Transverse colon (tissue), 4 donors: ENCODE data around the gene OLFML2B. TPM values are rescaled to one million over a fixed set of nuclear protein-coding genes. Genes with fewer than 3 reads are reported as not detected.

ENCODE experiments used
- DNase-seq: peaks from one replicate; pipeline ENCODE4 v3.0.0-alpha.2; 2019
- H3K27ac ChIP-seq, 4 donors: fragments of 200-600 bp; sonication (generic); 2 replicates each; pipeline ENCODE4 v1.5.1; 2016 to 2018; ENCODE audit warnings: inconsistent platforms in 4 of 4
- H3K27me3 ChIP-seq: fragments of 200-600 bp; sonication (generic); 2 replicates; pipeline ENCODE4 v1.5.1; 2017; ENCODE audit warnings: inconsistent platforms
- H3K36me3 ChIP-seq, 4 donors: fragments of 200-600 bp; sonication (generic); 2 replicates each; pipeline ENCODE4 v1.5.1; 2017 to 2019; ENCODE audit warnings: inconsistent platforms in 4 of 4
- H3K4me1 ChIP-seq, 4 donors: fragments of 200-600 bp; sonication (generic); 2 replicates each; pipeline ENCODE4 v1.5.1; 2017 to 2020; ENCODE audit warnings: inconsistent platforms in 4 of 4
- H3K4me3 ChIP-seq, 4 donors: fragments of 200-600 bp; sonication (generic); 1 replicate in 1 of 4; 2 replicates in 3 of 4; pipeline versions ENCODE4 v1.5.1 to v1.6.1; 2017 to 2019; ENCODE audit warnings: inconsistent platforms in 4 of 4
- H3K9me3 ChIP-seq, 2 donors: fragments of 200-600 bp; sonication (generic); 2 replicates each; pipeline ENCODE4 v1.5.1; 2017 to 2019; ENCODE audit warnings: inconsistent platforms in 2 of 2
- EP300 ChIP-seq: sonication (generic); formaldehyde crosslinking; IDR thresholded peaks from one replicate; pipeline ENCODE4 v1.6.1; 2017; ENCODE audit warnings: antibody characterized with exemption, low read depth
- POLR2A ChIP-seq: fragments of 450-650 bp; IDR thresholded peaks from one replicate; pipeline ENCODE4 v1.6.1; 2016; ENCODE audit warnings: antibody characterized with exemption, mild to moderate bottlenecking, moderate library complexity
- POLR2AphosphoS5 ChIP-seq, 3 donors: sonication (generic); formaldehyde crosslinking; IDR thresholded peaks; one replicate each; pipeline ENCODE4 v1.6.1; 2016; ENCODE audit warnings: antibody characterized with exemption in 3 of 3
- WGBS, 2 donors: methylation state at CpG; one replicate each; pipeline ENCODE4 v1.1.5; 2018; ENCODE audit warnings: low coverage in 1 of 2; 5-methylcytosine and 5-hydroxymethylcytosine counted together
- in situ Hi-C, 4 donors: fragments of 200-750 bp; cut with MboI; loops; one replicate each; pipeline versions ENCODE4 v1.15.0 to v1.15.1; 2017; ENCODE audit warnings: low sequenced_read_pairs in 3 of 4, low pct_ligation_motif_present in 1 of 4, low pct_unique_long_range_greater_than_20kb in 1 of 4
- intact Hi-C: fragments of 100-400 bp; cut with DNase I; formaldehyde crosslinking; loops from one replicate; pipeline ENCODE4 v1.15.1; 2023; ENCODE audit warnings: low total_unique reads
- total RNA-seq, 4 donors: library from RNA; depleted of rRNA; stranded (reverse); fragments of >200 nt; gene quantifications; one replicate each; pipeline ENCODE4 v1.1.0, GENCODE V29; 2016
- TF ChIP-seq, protein P1 (sequence below), 5 experiments: fragments of 200-600 bp in 3 of 5; fragments of 450-650 bp in 2 of 5; sonication (generic) in 3 of 5; IDR thresholded peaks; 1 replicate in 2 of 5; 2 replicates in 3 of 5; pipeline ENCODE4 v1.5.1; 2016 to 2017; ENCODE audit warnings: antibody characterized with exemption in 5 of 5, inconsistent platforms in 3 of 5, mild to moderate bottlenecking in 2 of 5, moderate library complexity in 1 of 5

Gene OLFML2B
- total RNA-seq, 4 donors from 2014 or later: 1.6 to 5.2 (median 3.7) TPM

- in situ Hi-C loops (no loop called here), intact Hi-C loops (no loop called here)
- peaks cover 0 to 8% (median 1%) of the 10 kb centered on the region in 4 donors for H3K4me1 ChIP-seq
- H3K9me3 ChIP-seq: no peaks in the 10 kb centered on the region
- no peak for DNase-seq
- TF ChIP-seq, protein P1, sequence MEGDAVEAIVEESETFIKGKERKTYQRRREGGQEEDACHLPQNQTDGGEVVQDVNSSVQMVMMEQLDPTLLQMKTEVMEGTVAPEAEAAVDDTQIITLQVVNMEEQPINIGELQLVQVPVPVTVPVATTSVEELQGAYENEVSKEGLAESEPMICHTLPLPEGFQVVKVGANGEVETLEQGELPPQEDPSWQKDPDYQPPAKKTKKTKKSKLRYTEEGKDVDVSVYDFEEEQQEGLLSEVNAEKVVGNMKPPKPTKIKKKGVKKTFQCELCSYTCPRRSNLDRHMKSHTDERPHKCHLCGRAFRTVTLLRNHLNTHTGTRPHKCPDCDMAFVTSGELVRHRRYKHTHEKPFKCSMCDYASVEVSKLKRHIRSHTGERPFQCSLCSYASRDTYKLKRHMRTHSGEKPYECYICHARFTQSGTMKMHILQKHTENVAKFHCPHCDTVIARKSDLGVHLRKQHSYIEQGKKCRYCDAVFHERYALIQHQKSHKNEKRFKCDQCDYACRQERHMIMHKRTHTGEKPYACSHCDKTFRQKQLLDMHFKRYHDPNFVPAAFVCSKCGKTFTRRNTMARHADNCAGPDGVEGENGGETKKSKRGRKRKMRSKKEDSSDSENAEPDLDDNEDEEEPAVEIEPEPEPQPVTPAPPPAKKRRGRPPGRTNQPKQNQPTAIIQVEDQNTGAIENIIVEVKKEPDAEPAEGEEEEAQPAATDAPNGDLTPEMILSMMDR (IDR thresholded peaks at IDR 0.05): no peak
- TF ChIP-seq POLR2AphosphoS5 (IDR thresholded peaks at IDR 0.05) (no peak), POLR2A (no peak), EP300 (no peak)
- no peaks in the 10 kb centered on the region for H3K36me3 ChIP-seq
- H3K4me3 ChIP-seq: no peak overlapping the region
- 55 to 63% methylated on average over 4 to 8 of the region's 9 CpGs for WGBS, 2 donors
- H3K27me3 ChIP-seq: no peaks in the 10 kb centered on the region
- H3K27ac ChIP-seq: peak overlapping the region in 3 of 4 donors; percentile 11 to 31 (median 17)
These were observed 49.5 kb downstream of the OLFML2B start for GRCh38 chr1:161973924-161974845.

DNA sequence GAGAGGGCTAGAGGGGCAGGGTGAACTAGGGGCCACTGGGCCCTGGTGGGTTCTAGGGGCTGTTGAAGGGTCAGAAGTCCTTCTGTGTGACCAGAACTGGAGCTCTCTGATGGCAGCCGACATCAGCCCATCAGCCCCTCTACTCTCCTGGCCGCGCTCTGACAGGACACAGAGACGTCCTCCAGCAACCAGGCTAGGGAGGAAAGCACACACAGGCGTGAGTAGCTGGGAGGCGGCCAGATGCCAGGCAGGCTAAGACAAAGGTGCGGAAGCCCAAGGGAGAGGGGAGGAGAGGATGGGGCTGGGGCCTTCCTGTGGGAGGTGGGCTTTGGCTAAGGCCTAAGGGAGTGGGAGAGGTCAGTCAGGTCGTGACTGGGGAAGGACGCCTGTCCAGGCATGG is 50.8 kb downstream of the OLFML2B start:
- in situ Hi-C loops (no loop called here), intact Hi-C loops (no loop called here)
- peaks cover 0 to 8% (median 1%) of the 10 kb centered on the region in 4 donors for H3K4me1 ChIP-seq
- WGBS, 2 donors: 73 to 87% methylated on average over 3 to 9 of the region's 9 CpGs
- no peak overlapping the region for H3K27ac ChIP-seq
- H3K9me3 ChIP-seq: no peaks in the 10 kb centered on the region
- no peak for TF ChIP-seq EP300
- H3K4me3 ChIP-seq: no peak overlapping the region
- no peak for DNase-seq
- no peaks in the 10 kb centered on the region for H3K27me3 ChIP-seq
- H3K36me3 ChIP-seq: no peaks in the 10 kb centered on the region

DNA sequence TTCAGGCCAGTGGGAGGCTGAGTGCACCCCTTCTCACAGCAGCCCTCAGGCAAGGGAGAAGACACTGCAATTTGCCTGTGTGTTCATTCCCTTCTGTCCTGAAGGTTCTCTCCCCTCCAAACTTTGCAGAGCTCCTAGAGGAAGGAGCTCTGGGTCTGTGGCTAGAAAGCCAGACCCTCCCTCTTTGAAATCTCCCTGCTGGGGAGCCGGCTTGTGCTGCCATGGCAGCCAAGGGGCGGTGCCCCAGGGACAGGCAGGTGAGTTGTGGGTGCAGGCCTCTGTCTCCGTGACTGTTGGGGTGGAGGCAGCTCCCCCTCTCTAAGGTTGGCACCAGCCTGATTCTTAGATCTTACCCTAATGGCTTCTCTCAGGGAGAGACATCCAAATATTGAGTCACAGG is 53.0 kb downstream of the OLFML2B start:
- no peaks in the 10 kb centered on the region for H3K9me3 ChIP-seq
- DNase-seq: no peak
- H3K4me1 ChIP-seq: peaks cover 0 to 8% (median 1%) of the 10 kb centered on the region in 4 donors
- TF ChIP-seq, protein P1 (IDR thresholded peaks at IDR 0.05): no peak
- TF ChIP-seq POLR2A: no peak
- TF ChIP-seq EP300: no peak
- 69% methylated on average over 3 of the region's 3 CpGs; no CpG with 5 or more reads in 1 of the 2 donors for WGBS, 2 donors
- no peaks in the 10 kb centered on the region for H3K36me3 ChIP-seq
- H3K4me3 ChIP-seq: no peak overlapping the region
- in situ Hi-C loops (no loop called here), intact Hi-C loops (no loop called here)
- no peaks in the 10 kb centered on the region for H3K27me3 ChIP-seq
- no peak overlapping the region for H3K27ac ChIP-seq

DNA sequence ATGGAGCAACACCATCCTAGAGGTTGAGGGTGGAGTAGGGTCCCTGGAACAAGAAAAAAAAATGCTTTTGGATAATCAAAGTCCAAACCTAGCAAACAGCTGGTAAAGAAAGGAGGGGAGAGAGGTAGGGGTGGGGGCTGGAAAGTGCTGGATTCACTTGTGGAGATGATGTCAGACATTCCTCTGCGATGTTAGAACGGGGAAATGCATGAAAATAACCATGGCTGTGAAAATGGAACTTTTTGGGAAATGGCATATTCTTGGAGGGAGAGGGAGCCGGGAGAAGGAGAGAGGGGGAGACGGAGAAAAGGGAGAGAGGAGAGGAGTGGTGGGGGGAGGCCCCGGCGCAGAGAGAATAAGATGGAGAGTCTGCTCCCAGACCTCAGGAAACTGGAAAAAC is 53.6 kb downstream of the OLFML2B start:
- Histone ChIP-seq H3K4me3 (no peak overlapping the region), H3K36me3 (no peaks in the 10 kb centered on the region), H3K27ac (no peak overlapping the region), H3K4me1 (peaks cover 0 to 8% (median 1%) of the 10 kb centered on the region in 4 donors), H3K27me3 (no peaks in the 10 kb centered on the region), H3K9me3 (no peaks in the 10 kb centered on the region)
- TF ChIP-seq POLR2A (no peak), POLR2AphosphoS5 (IDR thresholded peaks at IDR 0.05) (no peak)
- in situ Hi-C loops (no loop called here), intact Hi-C loops (no loop called here)
- DNase-seq: no peak
- 79 to 80% methylated on average over 6 of the region's 6 CpGs for WGBS, 2 donors

DNA sequence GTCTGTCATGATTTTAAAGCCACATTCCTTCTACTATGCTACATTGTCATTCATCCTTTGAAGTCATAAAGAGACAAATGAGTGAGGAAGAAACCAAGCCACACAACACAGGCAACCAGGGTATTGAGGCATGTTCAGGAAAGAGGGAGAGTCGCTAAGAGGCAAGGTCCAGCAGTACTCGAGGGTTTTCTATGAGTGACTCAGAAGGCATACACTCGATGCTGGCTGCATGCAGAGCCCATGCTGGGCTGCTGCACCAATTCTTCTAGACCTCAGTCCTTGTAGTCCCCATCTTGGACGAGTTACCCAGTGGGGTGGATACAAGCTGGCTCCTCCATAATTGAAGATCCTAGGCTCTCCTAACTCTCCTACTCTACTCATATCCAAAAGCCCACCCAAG is 57.6 kb downstream of the OLFML2B start:
- intact Hi-C loops (no loop called here), in situ Hi-C loops (no loop called here)
- 83 to 90% methylated on average over 2 to 4 of the region's 4 CpGs for WGBS, 2 donors
- no peaks in the 10 kb centered on the region for H3K27me3 ChIP-seq
- TF ChIP-seq EP300 (no peak), POLR2AphosphoS5 (IDR thresholded peaks at IDR 0.05) (no peak), POLR2A (no peak)
- TF ChIP-seq, protein P1 (IDR thresholded peaks at IDR 0.05): no peak
- peaks cover 0 to 15% (median 3%) of the 10 kb centered on the region in 4 donors for H3K4me1 ChIP-seq
- no peak for DNase-seq
- no peaks in the 10 kb centered on the region for H3K9me3 ChIP-seq
- no peak overlapping the region for H3K4me3 ChIP-seq
- H3K27ac ChIP-seq: no peak overlapping the region
- no peaks in the 10 kb centered on the region for H3K36me3 ChIP-seq
